Liver (tissue), 9 donors: Measurements from ENCODE around the gene DNM2. TPM values are rescaled to one million over a fixed set of nuclear protein-coding genes. Genes with fewer than 3 reads are reported as not detected.

Experiments used
- DNase-seq: peaks from one replicate; pipeline ENCODE4 v3.0.0-alpha.2; 2017; ENCODE audit warnings: low spot score
- H3K27ac ChIP-seq, 2 donors: one replicate each; pipeline ENCODE4 v1.7.0; 2013; ENCODE audit warnings: inconsistent platforms in 2 of 2, low read length in 2 of 2, control low read depth in 1 of 2, low read depth in 1 of 2, mild to moderate bottlenecking in 1 of 2
- H3K27me3 ChIP-seq, 4 donors: one replicate each; pipeline versions ENCODE4 v1.6.1 to v1.7.0; 2013; ENCODE audit warnings: low read length in 3 of 4, inconsistent platforms in 1 of 4, mild to moderate bottlenecking in 1 of 4, moderate library complexity in 1 of 4; ENCODE audit not compliant: control insufficient read depth in 4 of 4, insufficient read depth in 4 of 4
- H3K36me3 ChIP-seq, 4 donors: one replicate each; pipeline versions ENCODE4 v1.6.1 to v1.7.0; 2013; ENCODE audit warnings: low read length in 3 of 4, mild to moderate bottlenecking in 3 of 4, low read depth in 1 of 4, moderate library complexity in 1 of 4; ENCODE audit not compliant: control insufficient read depth in 4 of 4, insufficient read depth in 3 of 4
- H3K4me1 ChIP-seq, 4 donors: one replicate each; pipeline versions ENCODE4 v1.6.1 to v1.7.0; 2013; ENCODE audit warnings: low read length in 3 of 4, mild to moderate bottlenecking in 3 of 4, moderate library complexity in 1 of 4; ENCODE audit not compliant: control insufficient read depth in 4 of 4, insufficient read depth in 4 of 4
- H3K4me3 ChIP-seq, 3 donors: one replicate each; pipeline versions ENCODE4 v1.6.1 to v1.7.0; 2013; ENCODE audit warnings: low read length in 3 of 3, control low read depth in 1 of 3, low read depth in 1 of 3, mild to moderate bottlenecking in 1 of 3
- H3K9ac ChIP-seq, 2 donors: one replicate each; pipeline ENCODE4 v1.7.0; 2013; ENCODE audit warnings: low read length in 2 of 2, mild to moderate bottlenecking in 2 of 2, moderate library complexity in 2 of 2, control low read depth in 1 of 2, low read depth in 1 of 2
- H3K9me3 ChIP-seq, 4 donors: one replicate each; pipeline versions ENCODE4 v1.6.1 to v1.7.0; 2013; ENCODE audit warnings: low read length in 3 of 4; ENCODE audit not compliant: control insufficient read depth in 4 of 4
- EGR1 ChIP-seq, 2 donors: IDR thresholded peaks; 2 replicates each; pipeline ENCODE4 v1.6.1; 2016 to 2018; ENCODE audit warnings: antibody characterized with exemption in 2 of 2, low read depth in 2 of 2
- FOXA1 ChIP-seq: IDR thresholded peaks from 2 replicates; pipeline ENCODE4 v1.6.1; 2016; ENCODE audit warnings: antibody characterized with exemption
- FOXA2 ChIP-seq: IDR thresholded peaks from 2 replicates; pipeline ENCODE4 v1.6.1; 2016; ENCODE audit warnings: antibody characterized with exemption
- GABPA ChIP-seq, 2 donors: IDR thresholded peaks in 1 of 2; conservative IDR thresholded peaks in 1 of 2; 2 replicates each; pipeline ENCODE4 v1.6.1; 2016; ENCODE audit warnings: antibody characterized with exemption in 2 of 2, mild to moderate bottlenecking in 1 of 2, moderate library complexity in 1 of 2
- HNF4A ChIP-seq, 2 donors: conservative IDR thresholded peaks; 2 replicates each; pipeline ENCODE4 v1.6.1; 2016; ENCODE audit warnings: antibody characterized with exemption in 2 of 2, mild to moderate bottlenecking in 2 of 2
- HNF4G ChIP-seq: IDR thresholded peaks from 2 replicates; pipeline ENCODE4 v1.6.1; 2016; ENCODE audit warnings: antibody characterized with exemption
- JUND ChIP-seq, 2 donors: IDR thresholded peaks; 2 replicates each; pipeline ENCODE4 v1.6.1; 2016; ENCODE audit warnings: antibody characterized with exemption in 2 of 2
- NR2F2 ChIP-seq: IDR thresholded peaks from 2 replicates; pipeline ENCODE4 v1.6.1; 2016; ENCODE audit warnings: antibody characterized with exemption
- RAD21 ChIP-seq, 2 donors: IDR thresholded peaks; 2 replicates each; pipeline ENCODE4 v1.6.1; 2016; ENCODE audit warnings: antibody characterized with exemption in 2 of 2, mild to moderate bottlenecking in 2 of 2
- RXRA ChIP-seq, 2 donors: IDR thresholded peaks; 2 replicates each; pipeline ENCODE4 v1.6.1; 2017 to 2018; ENCODE audit warnings: antibody characterized with exemption in 2 of 2, mild to moderate bottlenecking in 1 of 2
- SP1 ChIP-seq: IDR thresholded peaks from 2 replicates; pipeline ENCODE4 v1.6.1; 2018; ENCODE audit warnings: antibody characterized with exemption, mild to moderate bottlenecking
- TAF1 ChIP-seq: conservative IDR thresholded peaks from 2 replicates; pipeline ENCODE4 v1.6.1; 2016; ENCODE audit warnings: antibody characterized with exemption, mild to moderate bottlenecking
- YY1 ChIP-seq: IDR thresholded peaks from 2 replicates; pipeline ENCODE4 v1.6.1; 2016; ENCODE audit warnings: antibody characterized with exemption, mild to moderate bottlenecking
- WGBS: extraction: QIAGEN DNeasy Blood & Tissue Kit; methylation state at CpG from one replicate; pipeline ENCODE4 v1.1.7; 2013; 5-methylcytosine and 5-hydroxymethylcytosine counted together
- polyA plus RNA-seq, 2 donors: library from polyadenylated mRNA; stranded (reverse) in 1 of 2; unstranded in 1 of 2; fragments of 200-250 nt in 1 of 2; fragments of >200 nt in 1 of 2; fragmentation: Nextera tagmentation in 1 of 2; extraction: Ambion mirVana in 1 of 2; gene quantifications; one replicate each; pipeline versions ENCODE4 v1.2.1 to v1.2.3, GENCODE V29; 2013 to 2015
- total RNA-seq, 2 donors: library from RNA; depleted of rRNA; stranded (reverse); fragments of >200 nt; gene quantifications; one replicate each; pipeline ENCODE4 v1.2.3, GENCODE V29; 2014
- TF ChIP-seq, protein P1 (sequence below): fragments of 150-350 bp; IDR thresholded peaks from 2 replicates; pipeline ENCODE4 v1.5.1; 2017; ENCODE audit warnings: improper control_type of control experiment, low read depth, low read length; ENCODE audit not compliant: missing input control
- TF ChIP-seq, protein P2 (sequence below): IDR thresholded peaks from 2 replicates; pipeline ENCODE4 v1.6.1; 2016; ENCODE audit warnings: antibody characterized with exemption
- TF ChIP-seq, protein P3 (sequence below): IDR thresholded peaks from 2 replicates; pipeline ENCODE4 v1.6.1; 2016; ENCODE audit warnings: antibody characterized with exemption
- TF ChIP-seq, protein P4 (sequence below): IDR thresholded peaks from 2 replicates; pipeline ENCODE4 v1.6.1; 2016; ENCODE audit warnings: antibody characterized with exemption
- TF ChIP-seq, protein P5 (sequence below): IDR thresholded peaks from 2 replicates; pipeline ENCODE4 v1.6.1; 2016; ENCODE audit warnings: antibody characterized with exemption, mild to moderate bottlenecking
- donor health status: healthy.
- donor health status: healthy.
- donor health status: healthy.
- donor health status: healthy.
- donor health status: healthy.

The DNM2 gene
- total and polyA plus RNA-seq, 4 donors = 23.1 to 95.1 (median 59.1) TPM

DNA sequence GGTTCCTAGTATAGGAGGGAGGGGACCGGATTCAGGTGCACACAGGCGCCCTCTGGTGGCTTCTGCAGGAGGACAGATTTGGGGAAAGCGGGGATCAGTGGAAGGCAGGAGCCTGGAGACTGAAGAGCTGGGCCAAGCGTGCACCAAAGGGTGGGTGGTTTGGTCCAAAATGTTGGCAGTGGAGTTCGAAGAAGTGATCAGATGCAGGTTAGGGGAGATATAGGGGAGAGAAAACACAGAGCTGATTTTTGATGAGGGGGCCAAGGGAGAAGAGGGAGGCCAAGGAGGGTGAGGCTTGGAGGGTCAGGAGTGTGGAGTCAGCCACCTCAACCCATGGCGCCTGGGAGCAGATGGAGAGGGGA is 146.6 kb downstream of the DNM2 start:
- Histone ChIP-seq H3K27ac (no peak overlapping the region), H3K36me3 (no peaks in the 10 kb centered on the region), H3K9me3 (no peaks in the 10 kb centered on the region), H3K4me3 (no peak overlapping the region), H3K9ac (no peak overlapping the region), H3K27me3 (no peaks in the 10 kb centered on the region), H3K4me1 (peaks cover 0 to 5% (median 0%) of the 10 kb centered on the region in 4 donors)
- 17% methylated on average over 6 of the region's 6 CpGs for whole genome bisulfite sequencing
- peak; percentile 88 for DNase-seq
- TF ChIP-seq, protein P1, sequence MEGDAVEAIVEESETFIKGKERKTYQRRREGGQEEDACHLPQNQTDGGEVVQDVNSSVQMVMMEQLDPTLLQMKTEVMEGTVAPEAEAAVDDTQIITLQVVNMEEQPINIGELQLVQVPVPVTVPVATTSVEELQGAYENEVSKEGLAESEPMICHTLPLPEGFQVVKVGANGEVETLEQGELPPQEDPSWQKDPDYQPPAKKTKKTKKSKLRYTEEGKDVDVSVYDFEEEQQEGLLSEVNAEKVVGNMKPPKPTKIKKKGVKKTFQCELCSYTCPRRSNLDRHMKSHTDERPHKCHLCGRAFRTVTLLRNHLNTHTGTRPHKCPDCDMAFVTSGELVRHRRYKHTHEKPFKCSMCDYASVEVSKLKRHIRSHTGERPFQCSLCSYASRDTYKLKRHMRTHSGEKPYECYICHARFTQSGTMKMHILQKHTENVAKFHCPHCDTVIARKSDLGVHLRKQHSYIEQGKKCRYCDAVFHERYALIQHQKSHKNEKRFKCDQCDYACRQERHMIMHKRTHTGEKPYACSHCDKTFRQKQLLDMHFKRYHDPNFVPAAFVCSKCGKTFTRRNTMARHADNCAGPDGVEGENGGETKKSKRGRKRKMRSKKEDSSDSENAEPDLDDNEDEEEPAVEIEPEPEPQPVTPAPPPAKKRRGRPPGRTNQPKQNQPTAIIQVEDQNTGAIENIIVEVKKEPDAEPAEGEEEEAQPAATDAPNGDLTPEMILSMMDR = peak; percentile 81
- TF ChIP-seq HNF4A (conservative IDR thresholded peaks at IDR 0.05) = no peak
- peak; percentile 81 to 86 for TF ChIP-seq RAD21 (IDR thresholded peaks at IDR 0.05)
- no peak for TF ChIP-seq SP1

DNA sequence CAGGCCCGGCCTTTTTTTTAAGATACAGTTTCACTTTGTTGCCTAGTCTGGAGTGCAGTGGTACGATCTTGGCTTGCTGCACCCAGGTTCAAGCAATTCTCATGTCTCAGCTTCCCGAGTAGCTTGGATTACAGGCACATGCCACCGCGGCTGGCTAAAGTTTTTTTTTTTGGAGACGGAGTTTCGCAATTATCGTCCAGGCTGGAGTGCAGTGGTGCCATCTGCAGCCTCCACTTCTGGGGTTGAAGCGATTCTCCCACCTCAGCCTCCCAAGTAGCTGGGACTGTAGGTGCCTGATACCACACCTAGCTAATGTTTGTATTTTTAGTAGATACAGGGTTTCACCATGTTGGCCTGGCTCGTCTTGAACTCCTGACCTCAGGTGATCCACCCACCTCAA is 148.6 kb downstream of the DNM2 start:
- H3K27ac ChIP-seq = no peak overlapping the region
- H3K9me3 ChIP-seq = no peaks in the 10 kb centered on the region
- H3K27me3 ChIP-seq = no peaks in the 10 kb centered on the region
- H3K36me3 ChIP-seq = no peaks in the 10 kb centered on the region
- 87% methylated on average over 10 of the region's 10 CpGs for WGBS
- no peak for DNase-seq
- peaks cover 0 to 9% (median 3%) of the 10 kb centered on the region in 4 donors for H3K4me1 ChIP-seq
- TF ChIP-seq HNF4G = no peak
- no peak overlapping the region for H3K9ac ChIP-seq
- H3K4me3 ChIP-seq = no peak overlapping the region

DNA sequence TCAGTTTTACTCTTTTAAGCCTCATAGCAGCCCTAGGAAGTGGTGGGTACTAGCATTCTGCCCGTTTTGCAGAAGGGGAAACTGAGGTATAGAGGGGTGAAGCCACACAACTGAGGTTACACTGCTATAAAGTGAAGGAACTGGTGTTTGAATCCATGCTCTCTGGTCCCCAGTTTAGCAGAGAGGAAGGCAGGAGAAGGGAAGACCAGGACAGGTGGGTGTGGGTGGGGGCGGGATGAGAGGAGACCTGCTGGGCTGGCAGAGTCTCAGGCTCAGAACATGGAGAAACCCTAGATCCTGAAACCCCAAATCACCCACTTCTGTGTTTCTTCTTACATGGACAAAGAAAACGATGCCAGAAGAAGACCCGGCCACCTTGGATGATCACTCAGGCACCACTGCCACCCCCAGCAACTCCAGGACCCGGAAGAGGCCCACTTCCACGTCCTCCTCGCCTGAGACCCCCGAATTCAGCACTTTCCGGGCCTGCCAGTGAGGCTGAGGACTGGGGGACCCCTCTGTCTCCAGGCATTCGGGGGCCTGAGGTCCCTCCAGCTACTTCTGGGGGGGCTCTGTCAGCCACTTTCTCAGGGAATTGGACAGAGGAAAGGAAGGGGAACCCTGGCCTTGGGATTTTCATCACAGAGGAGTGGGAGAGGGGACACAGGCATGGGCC is 151.1 kb downstream of the DNM2 start:
- Histone ChIP-seq H3K27ac (no peak overlapping the region), H3K9ac (no peak overlapping the region), H3K9me3 (no peaks in the 10 kb centered on the region), H3K36me3 (no peaks in the 10 kb centered on the region), H3K27me3 (no peaks in the 10 kb centered on the region), H3K4me1 (peaks cover 7 to 17% (median 8%) of the 10 kb centered on the region in 4 donors), H3K4me3 (no peak overlapping the region)
- DNase-seq = no peak
- 91% methylated on average over 10 of the region's 10 CpGs for WGBS
- TF ChIP-seq FOXA2 (no peak), HNF4G (no peak), EGR1 (IDR thresholded peaks at IDR 0.05; ENCODE audit: low read depth in 2 of 2) (no peak), RXRA (IDR thresholded peaks at IDR 0.05) (no peak), TAF1 (no peak), GABPA (IDR thresholded peaks at IDR 0.05 in 1 of 2, conservative IDR thresholded peaks at IDR 0.05 in 1 of 2) (no peak), HNF4A (conservative IDR thresholded peaks at IDR 0.05) (no peak), NR2F2 (no peak), RAD21 (IDR thresholded peaks at IDR 0.05) (no peak), YY1 (no peak), SP1 (no peak), FOXA1 (no peak), JUND (IDR thresholded peaks at IDR 0.05) (no peak)
- TF ChIP-seq, protein P2, sequence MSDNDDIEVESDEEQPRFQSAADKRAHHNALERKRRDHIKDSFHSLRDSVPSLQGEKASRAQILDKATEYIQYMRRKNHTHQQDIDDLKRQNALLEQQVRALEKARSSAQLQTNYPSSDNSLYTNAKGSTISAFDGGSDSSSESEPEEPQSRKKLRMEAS = no peak
- TF ChIP-seq, protein P3, sequence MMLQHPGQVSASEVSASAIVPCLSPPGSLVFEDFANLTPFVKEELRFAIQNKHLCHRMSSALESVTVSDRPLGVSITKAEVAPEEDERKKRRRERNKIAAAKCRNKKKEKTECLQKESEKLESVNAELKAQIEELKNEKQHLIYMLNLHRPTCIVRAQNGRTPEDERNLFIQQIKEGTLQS = no peak
- TF ChIP-seq, protein P4, sequence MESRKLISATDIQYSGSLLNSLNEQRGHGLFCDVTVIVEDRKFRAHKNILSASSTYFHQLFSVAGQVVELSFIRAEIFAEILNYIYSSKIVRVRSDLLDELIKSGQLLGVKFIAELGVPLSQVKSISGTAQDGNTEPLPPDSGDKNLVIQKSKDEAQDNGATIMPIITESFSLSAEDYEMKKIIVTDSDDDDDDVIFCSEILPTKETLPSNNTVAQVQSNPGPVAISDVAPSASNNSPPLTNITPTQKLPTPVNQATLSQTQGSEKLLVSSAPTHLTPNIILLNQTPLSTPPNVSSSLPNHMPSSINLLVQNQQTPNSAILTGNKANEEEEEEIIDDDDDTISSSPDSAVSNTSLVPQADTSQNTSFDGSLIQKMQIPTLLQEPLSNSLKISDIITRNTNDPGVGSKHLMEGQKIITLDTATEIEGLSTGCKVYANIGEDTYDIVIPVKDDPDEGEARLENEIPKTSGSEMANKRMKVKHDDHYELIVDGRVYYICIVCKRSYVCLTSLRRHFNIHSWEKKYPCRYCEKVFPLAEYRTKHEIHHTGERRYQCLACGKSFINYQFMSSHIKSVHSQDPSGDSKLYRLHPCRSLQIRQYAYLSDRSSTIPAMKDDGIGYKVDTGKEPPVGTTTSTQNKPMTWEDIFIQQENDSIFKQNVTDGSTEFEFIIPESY = no peak
- TF ChIP-seq, protein P1 = no peak
- TF ChIP-seq, protein P5, sequence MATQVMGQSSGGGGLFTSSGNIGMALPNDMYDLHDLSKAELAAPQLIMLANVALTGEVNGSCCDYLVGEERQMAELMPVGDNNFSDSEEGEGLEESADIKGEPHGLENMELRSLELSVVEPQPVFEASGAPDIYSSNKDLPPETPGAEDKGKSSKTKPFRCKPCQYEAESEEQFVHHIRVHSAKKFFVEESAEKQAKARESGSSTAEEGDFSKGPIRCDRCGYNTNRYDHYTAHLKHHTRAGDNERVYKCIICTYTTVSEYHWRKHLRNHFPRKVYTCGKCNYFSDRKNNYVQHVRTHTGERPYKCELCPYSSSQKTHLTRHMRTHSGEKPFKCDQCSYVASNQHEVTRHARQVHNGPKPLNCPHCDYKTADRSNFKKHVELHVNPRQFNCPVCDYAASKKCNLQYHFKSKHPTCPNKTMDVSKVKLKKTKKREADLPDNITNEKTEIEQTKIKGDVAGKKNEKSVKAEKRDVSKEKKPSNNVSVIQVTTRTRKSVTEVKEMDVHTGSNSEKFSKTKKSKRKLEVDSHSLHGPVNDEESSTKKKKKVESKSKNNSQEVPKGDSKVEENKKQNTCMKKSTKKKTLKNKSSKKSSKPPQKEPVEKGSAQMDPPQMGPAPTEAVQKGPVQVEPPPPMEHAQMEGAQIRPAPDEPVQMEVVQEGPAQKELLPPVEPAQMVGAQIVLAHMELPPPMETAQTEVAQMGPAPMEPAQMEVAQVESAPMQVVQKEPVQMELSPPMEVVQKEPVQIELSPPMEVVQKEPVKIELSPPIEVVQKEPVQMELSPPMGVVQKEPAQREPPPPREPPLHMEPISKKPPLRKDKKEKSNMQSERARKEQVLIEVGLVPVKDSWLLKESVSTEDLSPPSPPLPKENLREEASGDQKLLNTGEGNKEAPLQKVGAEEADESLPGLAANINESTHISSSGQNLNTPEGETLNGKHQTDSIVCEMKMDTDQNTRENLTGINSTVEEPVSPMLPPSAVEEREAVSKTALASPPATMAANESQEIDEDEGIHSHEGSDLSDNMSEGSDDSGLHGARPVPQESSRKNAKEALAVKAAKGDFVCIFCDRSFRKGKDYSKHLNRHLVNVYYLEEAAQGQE = no peak
